ENCODE results near the gene IRX2. TPM values are rescaled to one million over a fixed set of nuclear protein-coding genes. Genes with fewer than 3 reads are reported as not detected.

The IRX2 gene
- total RNA-seq, 1 donor: 7.2 TPM

GRCh38 chr5:2697446-2698200 is 53.9 kb downstream of the IRX2 start:
- H3K36me3 ChIP-seq (ENCODE audit: insufficient read depth, low read length): no peaks in the 10 kb centered on the region
- no peak overlapping the region for H2AFZ ChIP-seq (ENCODE audit: low read length)
- no peak overlapping the region for H3K27ac ChIP-seq (ENCODE audit: low read depth, low read length)
- H3K4me2 ChIP-seq (ENCODE audit: insufficient read depth, low read length): no peak overlapping the region
- no peaks in the 10 kb centered on the region for H3K4me1 ChIP-seq (ENCODE audit: insufficient read depth, low read length)
- no peaks in the 10 kb centered on the region for H3K79me2 ChIP-seq (ENCODE audit: insufficient read depth, low read length)
- no peak for DNase-seq (ENCODE audit: insufficient read length, low spot score, missing footprints)
- no peaks in the 10 kb centered on the region for H4K20me1 ChIP-seq (ENCODE audit: insufficient read depth, low read length)
- no peak overlapping the region for H3K4me3 ChIP-seq (ENCODE audit: insufficient read depth, low read length)
- TF ChIP-seq, protein P1, sequence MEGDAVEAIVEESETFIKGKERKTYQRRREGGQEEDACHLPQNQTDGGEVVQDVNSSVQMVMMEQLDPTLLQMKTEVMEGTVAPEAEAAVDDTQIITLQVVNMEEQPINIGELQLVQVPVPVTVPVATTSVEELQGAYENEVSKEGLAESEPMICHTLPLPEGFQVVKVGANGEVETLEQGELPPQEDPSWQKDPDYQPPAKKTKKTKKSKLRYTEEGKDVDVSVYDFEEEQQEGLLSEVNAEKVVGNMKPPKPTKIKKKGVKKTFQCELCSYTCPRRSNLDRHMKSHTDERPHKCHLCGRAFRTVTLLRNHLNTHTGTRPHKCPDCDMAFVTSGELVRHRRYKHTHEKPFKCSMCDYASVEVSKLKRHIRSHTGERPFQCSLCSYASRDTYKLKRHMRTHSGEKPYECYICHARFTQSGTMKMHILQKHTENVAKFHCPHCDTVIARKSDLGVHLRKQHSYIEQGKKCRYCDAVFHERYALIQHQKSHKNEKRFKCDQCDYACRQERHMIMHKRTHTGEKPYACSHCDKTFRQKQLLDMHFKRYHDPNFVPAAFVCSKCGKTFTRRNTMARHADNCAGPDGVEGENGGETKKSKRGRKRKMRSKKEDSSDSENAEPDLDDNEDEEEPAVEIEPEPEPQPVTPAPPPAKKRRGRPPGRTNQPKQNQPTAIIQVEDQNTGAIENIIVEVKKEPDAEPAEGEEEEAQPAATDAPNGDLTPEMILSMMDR (IDR thresholded peaks at IDR 0.05; ENCODE audit: extremely low read depth, low read depth, low read length): no peak
- H3K27me3 ChIP-seq (ENCODE audit: insufficient read depth, low read length): no peaks in the 10 kb centered on the region
- H3K9me3 ChIP-seq (ENCODE audit: low read depth, low read length): no peaks in the 10 kb centered on the region

GRCh38 chr5:2697041-2697440 is 54.4 kb downstream of the IRX2 start:
- DNase-seq (ENCODE audit: insufficient read length, low spot score, missing footprints): no peak
- H3K79me2 ChIP-seq (ENCODE audit: insufficient read depth, low read length): no peaks in the 10 kb centered on the region
- no peaks in the 10 kb centered on the region for H3K9me3 ChIP-seq (ENCODE audit: low read depth, low read length)
- H3K27me3 ChIP-seq (ENCODE audit: insufficient read depth, low read length): no peaks in the 10 kb centered on the region
- H3K4me3 ChIP-seq (ENCODE audit: insufficient read depth, low read length): no peak overlapping the region
- no peaks in the 10 kb centered on the region for H3K36me3 ChIP-seq (ENCODE audit: insufficient read depth, low read length)
- TF ChIP-seq, protein P1 (IDR thresholded peaks at IDR 0.05; ENCODE audit: extremely low read depth, low read depth, low read length): no peak
- no peak overlapping the region for H3K4me2 ChIP-seq (ENCODE audit: insufficient read depth, low read length)
- H4K20me1 ChIP-seq (ENCODE audit: insufficient read depth, low read length): no peaks in the 10 kb centered on the region
- no peak overlapping the region for H2AFZ ChIP-seq (ENCODE audit: low read length)
- H3K27ac ChIP-seq (ENCODE audit: low read depth, low read length): no peak overlapping the region
- H3K4me1 ChIP-seq (ENCODE audit: insufficient read depth, low read length): no peaks in the 10 kb centered on the region

Data from osteoblast (primary cell).